Psoas muscle (tissue), 8 donors: Measurements from ENCODE around the gene S100B. TPM values are rescaled to one million over a fixed set of nuclear protein-coding genes. Genes with fewer than 3 reads are reported as not detected.

ENCODE experiments used
- ATAC-seq, 4 donors: fragments of 200-7000 bp; cut with Tn5 transposase; one replicate each; pipeline ENCODE4 v1.9.1; 2020; ENCODE audit warnings: moderate library complexity in 3 of 4, mild to moderate bottlenecking in 2 of 4
- DNase-seq, 2 donors: peaks; one replicate each; pipeline ENCODE4 v3.0.0-alpha.2; 2020
- H3K27ac ChIP-seq: fragments of 200-600 bp; one replicate; pipeline ENCODE4 v1.8.0; 2022
- H3K27me3 ChIP-seq, 3 donors: fragments of 200-600 bp in 1 of 3; one replicate each; pipeline versions ENCODE4 v1.6.1 to v1.8.0; 2013 to 2022; ENCODE audit warnings: low read length in 2 of 3, mild to moderate bottlenecking in 2 of 3, moderate library complexity in 1 of 3; ENCODE audit not compliant: insufficient read depth in 3 of 3
- H3K36me3 ChIP-seq, 2 donors: fragments of 200-600 bp in 1 of 2; one replicate each; pipeline versions ENCODE4 v1.6.1 to v1.8.0; 2013 to 2022; ENCODE audit warnings: low read depth in 1 of 2, mild to moderate bottlenecking in 1 of 2, moderate library complexity in 1 of 2; ENCODE audit not compliant: insufficient read depth in 1 of 2
- H3K4me1 ChIP-seq: fragments of 200-600 bp; one replicate; pipeline ENCODE4 v1.8.0; 2022
- H3K4me3 ChIP-seq: fragments of 200-600 bp; one replicate; pipeline ENCODE4 v1.8.0; 2022; ENCODE audit warnings: mild to moderate bottlenecking
- H3K9me3 ChIP-seq: fragments of 200-600 bp; one replicate; pipeline ENCODE4 v1.8.0; 2022
- CTCF ChIP-seq: fragments of 200-600 bp; IDR thresholded peaks from one replicate; pipeline ENCODE4 v1.8.0; 2022; ENCODE audit warnings: antibody characterized with exemption
- WGBS, 3 donors: extraction: QIAGEN DNeasy Blood & Tissue Kit; methylation state at CpG; one replicate each; pipeline versions ENCODE4 v1.1.6 to v1.1.7; 2013; 5-methylcytosine and 5-hydroxymethylcytosine counted together
- intact Hi-C, 2 donors: fragments of 100-400 bp; cut with DNase I; formaldehyde crosslinking; loops; one replicate each; pipeline versions ENCODE4 v1.11.0 to v1.14.2; 2022
- polyA plus RNA-seq, 3 donors: library from polyadenylated mRNA; stranded (reverse); fragments of 200-250 nt; gene quantifications; one replicate each; pipeline ENCODE4 v1.2.3, GENCODE V29; 2013
- total RNA-seq, 4 donors: library from RNA; stranded (reverse); fragmentation: NEBNext Ultra II Directional in 2 of 4; extraction: Animal tissue kit (Norgen Biotek cat#: 25700) in 2 of 4; gene quantifications; one replicate each; pipeline versions ENCODE4 v1.2.1 to v1.2.4, GENCODE V29; 2021 to 2023
- donor health status: healthy with polysubstance abuse.
- donor health status: DM: no; HTN: no; CAD: no; lungs with moderate emphysema.
- donor health status: Bipolar disorder and iron deficiency.
- donor health status: healthy.
- donor health status: DM: yes; HTN: yes; CAD: no.
- donor health status: DM: no; HTN: no; CAD: no.
- donor health status: DM: no; HTN: no; CAD: no.
- donor health status: DM: yes; HTN: yes; CAD: no.

S100B gene
- total and polyA plus RNA-seq, 7 donors, result 0.52 to 2.0 (median 1.1) TPM

- H3K4me1 ChIP-seq, result no peaks in the 10 kb centered on the region
- intact Hi-C loops, result no loop called here
- WGBS, 3 donors, result 74 to 83% (median 80%) methylated on average over 14 of the region's 14 CpGs
- ATAC-seq (peak in 1 of 4 donors; percentile 40), DNase-seq (peak; percentile 31 to 63)
- no peak for TF ChIP-seq CTCF
- H3K4me3 ChIP-seq, result no peak overlapping the region
- no peaks in the 10 kb centered on the region for H3K36me3 ChIP-seq
- H3K27me3 ChIP-seq, result peaks cover 0 to 7% (median 6%) of the 10 kb centered on the region in 3 donors
- no peaks in the 10 kb centered on the region for H3K9me3 ChIP-seq
- no peak overlapping the region for H3K27ac ChIP-seq
Measured at GRCh38 chr21:46605767-46606426, 1.0 kb upstream of the S100B start.

GRCh38 chr21:46604329-46604974 lies 430 bp downstream of the S100B start:
- no peak for ATAC-seq
- TF ChIP-seq CTCF, result no peak
- no peaks in the 10 kb centered on the region for H3K4me1 ChIP-seq
- no peak for DNase-seq
- H3K27ac ChIP-seq, result no peak overlapping the region
- no peaks in the 10 kb centered on the region for H3K9me3 ChIP-seq
- peaks cover 0 to 5% (median 1%) of the 10 kb centered on the region in 3 donors for H3K27me3 ChIP-seq
- H3K36me3 ChIP-seq, result no peaks in the 10 kb centered on the region
- H3K4me3 ChIP-seq, result no peak overlapping the region
- WGBS, 3 donors, result 82 to 86% (median 84%) methylated on average over 9 of the region's 9 CpGs
- intact Hi-C loops, result no loop called here

GRCh38 chr21:46603228-46603627 lies 1.7 kb downstream of the S100B start:
- H3K4me1 ChIP-seq, result no peaks in the 10 kb centered on the region
- peaks cover 0 to 5% (median 1%) of the 10 kb centered on the region in 3 donors for H3K27me3 ChIP-seq
- ATAC-seq (no peak), DNase-seq (no peak)
- intact Hi-C loops, result no loop called here
- H3K9me3 ChIP-seq, result no peaks in the 10 kb centered on the region
- no peak overlapping the region for H3K4me3 ChIP-seq
- TF ChIP-seq CTCF, result no peak
- no peak overlapping the region for H3K27ac ChIP-seq
- WGBS, 3 donors, result 39 to 52% (median 43%) methylated on average over 7 to 9 of the region's 9 CpGs
- no peaks in the 10 kb centered on the region for H3K36me3 ChIP-seq

GRCh38 chr21:46600978-46601377 lies 3.9 kb downstream of the S100B start:
- intact Hi-C loops, result no loop called here
- Histone ChIP-seq H3K4me1 (no peaks in the 10 kb centered on the region), H3K9me3 (no peaks in the 10 kb centered on the region), H3K36me3 (no peaks in the 10 kb centered on the region), H3K4me3 (no peak overlapping the region), H3K27ac (no peak overlapping the region), H3K27me3 (no peaks in the 10 kb centered on the region)
- 55 to 74% (median 70%) methylated on average over 9 of the region's 9 CpGs for WGBS, 3 donors
- no peak for TF ChIP-seq CTCF
- ATAC-seq, result no peak
- DNase-seq, result no peak
